DOHH2 (cell line): ENCODE results near the gene SLC6A20.

Experiments
- H3F3A ChIP-seq: fragments of 200-600 bp; sonication (generic), shearing (Covaris generic); 2 replicates; pipeline ENCODE4 v1.6.0; 2016; ENCODE audit warnings: antibody characterized with exemption, mild to moderate bottlenecking; ENCODE audit not compliant: control insufficient read depth, insufficient read depth
- H3K27ac ChIP-seq: fragments of 200-600 bp; sonication (generic); 2 replicates; pipeline ENCODE4 v1.5.1; 2014; ENCODE audit warnings: low read depth, mild to moderate bottlenecking, low read length, moderate library complexity
- H3K27me3 ChIP-seq: fragments of 200-600 bp; sonication (generic); 2 replicates; pipeline ENCODE4 v1.6.1; 2014; ENCODE audit warnings: mild to moderate bottlenecking, low read length, mixed read lengths; ENCODE audit not compliant: control insufficient read depth
- H3K36me3 ChIP-seq: fragments of 200-600 bp; sonication (generic); 2 replicates; pipeline ENCODE4 v1.6.1; 2014; ENCODE audit warnings: mild to moderate bottlenecking, low read length, moderate library complexity, mixed read lengths; ENCODE audit not compliant: control insufficient read depth
- H3K4me1 ChIP-seq: fragments of 200-600 bp; sonication (generic); 2 replicates; pipeline ENCODE4 v1.6.1; 2014; ENCODE audit warnings: mild to moderate bottlenecking, low read length, mixed read lengths; ENCODE audit not compliant: control insufficient read depth
- H3K4me2 ChIP-seq: fragments of 200-600 bp; sonication (generic); 2 replicates; pipeline ENCODE4 v1.6.0; 2014; ENCODE audit warnings: mild to moderate bottlenecking, low read length, moderate library complexity
- H3K4me3 ChIP-seq: fragments of 200-600 bp; sonication (generic); 2 replicates; pipeline ENCODE4 v1.5.1; 2014; ENCODE audit warnings: mild to moderate bottlenecking, low read length, mixed read lengths
- H3K79me2 ChIP-seq: fragments of 200-600 bp; sonication (generic); 2 replicates; pipeline ENCODE4 v1.6.1; 2014; ENCODE audit warnings: mild to moderate bottlenecking, low read length, mixed read lengths; ENCODE audit not compliant: control insufficient read depth
- H3K9me2 ChIP-seq: fragments of 200-600 bp; sonication (generic); replicated peaks from 2 replicates; pipeline ENCODE4 v1.6.1; 2014; ENCODE audit warnings: mild to moderate bottlenecking, low read length, mixed read lengths; ENCODE audit not compliant: control insufficient read depth
- H3K9me3 ChIP-seq: fragments of 200-600 bp; sonication (generic); 2 replicates; pipeline ENCODE4 v1.6.1; 2014; ENCODE audit warnings: antibody characterized with exemption, low read length, mixed read lengths; ENCODE audit not compliant: control insufficient read depth, insufficient read depth
- H4K20me1 ChIP-seq: fragments of 200-600 bp; sonication (generic); 2 replicates; pipeline ENCODE4 v1.6.0; 2014; ENCODE audit warnings: low read depth, mild to moderate bottlenecking, antibody characterized with exemption, low read length, moderate library complexity; ENCODE audit not compliant: control insufficient read depth, insufficient read depth
- EZH2phosphoT487 ChIP-seq: fragments of 200-600 bp; sonication (generic); IDR thresholded peaks from 2 replicates; pipeline ENCODE4 v1.6.1; 2017; ENCODE audit warnings: borderline replicate concordance, mild to moderate bottlenecking, antibody characterized with exemption, low read length, moderate library complexity, mixed read lengths
- TF ChIP-seq, protein P1 (sequence below): fragments of 200-600 bp; sonication (generic); IDR thresholded peaks from one replicate; pipeline ENCODE4 v1.5.1; 2014; ENCODE audit warnings: antibody characterized with exemption, mild to moderate bottlenecking, low read depth, low read length; ENCODE audit not compliant: poor library complexity, severe bottlenecking

SLC6A20 gene

DNA sequence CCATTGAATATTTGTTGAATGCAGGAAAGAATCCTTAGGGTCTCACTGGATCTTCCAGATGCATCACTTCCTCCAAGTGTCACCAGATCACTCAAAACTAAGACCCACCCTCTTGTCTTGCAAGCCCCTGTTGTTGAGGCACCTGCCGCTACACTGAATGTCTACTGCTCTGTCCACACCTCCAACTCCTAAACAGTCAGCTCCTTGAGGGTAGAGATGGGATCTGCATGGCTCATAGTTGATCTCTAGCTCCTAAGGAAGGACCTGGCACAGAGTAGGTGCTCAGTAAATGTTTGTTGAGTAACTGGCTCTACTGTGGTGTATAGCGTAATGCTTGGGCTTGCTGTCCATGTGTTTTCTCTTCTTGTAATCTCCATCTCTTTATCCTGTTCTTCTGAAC is 8.8 kb downstream of the SLC6A20 start:
- H3K9me2 ChIP-seq = no peaks in the 10 kb centered on the region
- H3K36me3 ChIP-seq = no peaks in the 10 kb centered on the region
- no peak overlapping the region for H3K4me2 ChIP-seq
- TF ChIP-seq, protein P1, sequence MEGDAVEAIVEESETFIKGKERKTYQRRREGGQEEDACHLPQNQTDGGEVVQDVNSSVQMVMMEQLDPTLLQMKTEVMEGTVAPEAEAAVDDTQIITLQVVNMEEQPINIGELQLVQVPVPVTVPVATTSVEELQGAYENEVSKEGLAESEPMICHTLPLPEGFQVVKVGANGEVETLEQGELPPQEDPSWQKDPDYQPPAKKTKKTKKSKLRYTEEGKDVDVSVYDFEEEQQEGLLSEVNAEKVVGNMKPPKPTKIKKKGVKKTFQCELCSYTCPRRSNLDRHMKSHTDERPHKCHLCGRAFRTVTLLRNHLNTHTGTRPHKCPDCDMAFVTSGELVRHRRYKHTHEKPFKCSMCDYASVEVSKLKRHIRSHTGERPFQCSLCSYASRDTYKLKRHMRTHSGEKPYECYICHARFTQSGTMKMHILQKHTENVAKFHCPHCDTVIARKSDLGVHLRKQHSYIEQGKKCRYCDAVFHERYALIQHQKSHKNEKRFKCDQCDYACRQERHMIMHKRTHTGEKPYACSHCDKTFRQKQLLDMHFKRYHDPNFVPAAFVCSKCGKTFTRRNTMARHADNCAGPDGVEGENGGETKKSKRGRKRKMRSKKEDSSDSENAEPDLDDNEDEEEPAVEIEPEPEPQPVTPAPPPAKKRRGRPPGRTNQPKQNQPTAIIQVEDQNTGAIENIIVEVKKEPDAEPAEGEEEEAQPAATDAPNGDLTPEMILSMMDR = no peak
- TF ChIP-seq EZH2phosphoT487 = no peak
- no peak overlapping the region for H3K27ac ChIP-seq
- peaks cover 7% of the 10 kb centered on the region for H3K4me1 ChIP-seq
- H4K20me1 ChIP-seq = no peaks in the 10 kb centered on the region
- no peak overlapping the region for H3K4me3 ChIP-seq
- H3K9me3 ChIP-seq = peaks cover 5% of the 10 kb centered on the region; the same call in 1 of the 2 replicates
- no peaks in the 10 kb centered on the region for H3K79me2 ChIP-seq
- H3K27me3 ChIP-seq = no peaks in the 10 kb centered on the region
- H3F3A ChIP-seq = no peaks in the 10 kb centered on the region

DNA sequence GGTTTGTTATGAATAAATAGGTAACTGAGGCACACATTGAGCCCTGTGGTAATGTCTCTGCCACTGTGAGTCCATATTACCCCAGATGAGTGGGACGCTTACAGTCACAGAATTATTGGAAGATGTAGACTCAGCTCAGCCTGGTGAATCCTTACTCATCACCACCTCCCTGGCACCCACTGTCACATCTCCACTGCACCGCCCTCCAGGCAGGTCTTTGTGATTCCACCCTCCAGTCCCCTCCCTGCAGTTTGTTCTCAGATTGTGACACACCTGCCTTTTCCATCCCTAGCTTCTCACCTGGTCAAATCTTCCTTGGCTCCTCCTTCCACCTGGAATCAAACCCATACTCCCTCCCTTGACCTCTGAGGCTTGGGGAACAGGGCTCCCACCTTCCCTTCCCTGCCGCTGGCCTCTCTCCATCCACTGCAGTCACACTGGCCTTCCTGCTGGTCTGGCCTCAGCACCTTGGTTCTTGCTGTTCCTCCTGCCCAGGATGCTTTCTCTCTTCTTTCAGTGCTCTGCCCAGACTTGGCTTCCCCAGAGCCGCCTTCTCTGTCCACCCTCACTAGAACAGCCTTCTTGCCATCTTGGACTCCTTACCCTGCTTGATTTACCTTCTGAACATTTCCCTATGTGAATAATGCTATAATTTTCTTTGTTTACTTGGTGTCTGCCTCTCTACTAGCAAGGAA is 9.4 kb downstream of the SLC6A20 start:
- Histone ChIP-seq H3K9me2 (no peaks in the 10 kb centered on the region), H3F3A (no peaks in the 10 kb centered on the region), H3K4me3 (no peak overlapping the region), H3K27me3 (no peaks in the 10 kb centered on the region), H3K9me3 (peaks cover 5% of the 10 kb centered on the region; the same call in 1 of the 2 replicates), H3K4me1 (peaks cover 7% of the 10 kb centered on the region), H3K79me2 (no peaks in the 10 kb centered on the region), H3K36me3 (no peaks in the 10 kb centered on the region), H3K27ac (no peak overlapping the region), H3K4me2 (no peak overlapping the region), H4K20me1 (no peaks in the 10 kb centered on the region)
- TF ChIP-seq, protein P1 = no peak
- no peak for TF ChIP-seq EZH2phosphoT487

DNA sequence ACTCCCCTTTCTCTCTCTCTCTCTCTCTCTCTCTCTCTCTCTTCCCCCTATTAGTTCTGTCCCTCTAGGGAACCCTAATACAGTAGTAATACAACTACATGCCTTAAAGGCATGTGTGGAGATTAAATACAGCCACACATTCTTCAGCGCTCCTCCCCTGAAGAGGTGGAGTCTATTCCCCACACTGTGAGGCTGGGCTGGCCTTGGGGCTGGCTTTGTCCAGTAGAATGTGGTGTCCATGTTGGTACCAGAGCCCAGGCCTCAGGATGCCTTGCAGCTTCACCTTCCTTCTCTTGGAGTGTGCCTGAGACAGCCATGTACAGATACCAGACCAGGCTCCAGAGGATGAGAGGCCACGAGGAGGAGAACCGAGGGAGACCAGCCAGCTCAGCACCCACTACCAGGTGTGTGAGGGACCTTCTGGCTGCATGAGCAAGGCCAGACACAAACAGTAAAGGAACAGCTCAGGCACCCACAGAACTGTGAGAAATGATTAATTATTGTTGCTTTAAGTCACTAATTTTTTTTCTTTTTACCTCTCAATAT is 10.7 kb downstream of the SLC6A20 start:
- H3K9me2 ChIP-seq = no peaks in the 10 kb centered on the region
- no peaks in the 10 kb centered on the region for H3K36me3 ChIP-seq
- no peak overlapping the region for H3K4me3 ChIP-seq
- no peaks in the 10 kb centered on the region for H3K4me1 ChIP-seq
- H3K27ac ChIP-seq = no peak overlapping the region
- no peaks in the 10 kb centered on the region for H3F3A ChIP-seq
- TF ChIP-seq, protein P1 = no peak
- TF ChIP-seq EZH2phosphoT487 = no peak
- H3K4me2 ChIP-seq = no peak overlapping the region
- H3K27me3 ChIP-seq = no peaks in the 10 kb centered on the region
- no peaks in the 10 kb centered on the region for H4K20me1 ChIP-seq
- H3K79me2 ChIP-seq = no peaks in the 10 kb centered on the region
- peaks cover 5% of the 10 kb centered on the region; the same call in 1 of the 2 replicates for H3K9me3 ChIP-seq
